Neural cell (in vitro differentiated cells): Measurements from ENCODE around the gene C1QTNF8. TPM values are rescaled to one million over a fixed set of nuclear protein-coding genes. Genes with fewer than 3 reads are reported as not detected.

Source experiments
- H2AFZ ChIP-seq: fragments of 200-600, 300-800 bp; sonication (generic), shearing (Covaris generic); 2 replicates; pipeline ENCODE4 v1.6.0; 2014; ENCODE audit warnings: low read depth, mild to moderate bottlenecking, antibody characterized with exemption, low read length, moderate library complexity
- H3F3A ChIP-seq: fragments of 200-600 bp; shearing (Covaris generic); 2 replicates; pipeline ENCODE4 v1.6.1; 2016; ENCODE audit warnings: mild to moderate bottlenecking, moderate library complexity, mixed read lengths, antibody characterized with exemption, low read length; ENCODE audit not compliant: insufficient read depth, poor library complexity, severe bottlenecking
- H3K27ac ChIP-seq: fragments of 200-600, 300-800 bp; sonication (generic), shearing (Covaris generic); 2 replicates; pipeline ENCODE4 v1.5.1; 2014; ENCODE audit warnings: mild to moderate bottlenecking, low read length, moderate library complexity
- H3K27me3 ChIP-seq: fragments of 300-800, 200-600 bp; sonication (generic), shearing (Covaris generic); 2 replicates; pipeline ENCODE4 v1.6.0; 2014; ENCODE audit warnings: mild to moderate bottlenecking, low read depth, low read length, moderate library complexity; ENCODE audit not compliant: insufficient read depth
- H3K36me3 ChIP-seq: fragments of 300-800, 200-600 bp; sonication (generic), shearing (Covaris generic); 2 replicates; pipeline ENCODE4 v1.5.1; 2014; ENCODE audit warnings: mild to moderate bottlenecking, antibody characterized with exemption, low read length, moderate library complexity; ENCODE audit not compliant: insufficient read depth
- H3K4me2 ChIP-seq: fragments of 300-800, 200-600 bp; sonication (generic), shearing (Covaris generic); 2 replicates; pipeline ENCODE4 v1.6.0; 2014; ENCODE audit warnings: mild to moderate bottlenecking, low read length
- H3K4me3 ChIP-seq: fragments of 300-800, 200-600 bp; sonication (generic), shearing (Covaris generic); 2 replicates; pipeline ENCODE4 v1.5.1; 2014; ENCODE audit warnings: mild to moderate bottlenecking, low read length, moderate library complexity
- H3K79me2 ChIP-seq: fragments of 200-600 bp; shearing (Covaris generic); replicated peaks from 2 replicates; pipeline ENCODE4 v1.6.0; 2014; ENCODE audit warnings: mild to moderate bottlenecking, low read length, moderate library complexity; ENCODE audit not compliant: insufficient read depth
- H3K9ac ChIP-seq: fragments of 300-800, 200-600 bp; sonication (generic), shearing (Covaris generic); 2 replicates; pipeline ENCODE4 v1.6.1; 2016; ENCODE audit warnings: mild to moderate bottlenecking, low read length, mixed read lengths
- H3K9me2 ChIP-seq: fragments of 200-600 bp; shearing (Covaris generic); 2 replicates; pipeline ENCODE4 v1.6.1; 2016; ENCODE audit warnings: mild to moderate bottlenecking, low read length, mixed read lengths; ENCODE audit not compliant: insufficient read depth
- H3K9me3 ChIP-seq: fragments of 200-600, 300-800 bp; sonication (generic), shearing (Covaris generic); 2 replicates; pipeline ENCODE4 v1.6.1; 2016; ENCODE audit warnings: mild to moderate bottlenecking, mixed run types, low read length, moderate library complexity, mixed read lengths
- H4K20me1 ChIP-seq: fragments of 200-600 bp; shearing (Covaris generic); 2 replicates; pipeline ENCODE4 v1.6.1; 2016; ENCODE audit warnings: mild to moderate bottlenecking, mixed run types; ENCODE audit not compliant: insufficient read depth
- CTCF ChIP-seq: fragments of 450-650 bp; IDR thresholded peaks from 2 replicates; pipeline ENCODE4 v1.5.1; 2014; ENCODE audit warnings: antibody characterized with exemption, mild to moderate bottlenecking, moderate library complexity; ENCODE audit not compliant: poor library complexity, severe bottlenecking
- EP300 ChIP-seq: fragments of 450-650 bp; conservative IDR thresholded peaks from 2 replicates; pipeline ENCODE4 v1.6.1; 2014; ENCODE audit warnings: antibody characterized with exemption, mild to moderate bottlenecking, moderate library complexity; ENCODE audit not compliant: poor library complexity, severe bottlenecking
- EZH2 ChIP-seq: fragments of 200-600, 300-800 bp; shearing (Covaris generic), sonication (generic); IDR thresholded peaks from 2 replicates; pipeline ENCODE4 v1.6.1; 2014; ENCODE audit warnings: antibody characterized with exemption, low read length, borderline replicate concordance, mild to moderate bottlenecking; ENCODE audit not compliant: insufficient read depth, poor library complexity, severe bottlenecking
- MXI1 ChIP-seq: fragments of 450-650 bp; conservative IDR thresholded peaks from 2 replicates; pipeline ENCODE4 v1.6.1; 2014; ENCODE audit warnings: antibody characterized with exemption, mild to moderate bottlenecking; ENCODE audit not compliant: poor library complexity, severe bottlenecking
- POLR2AphosphoS5 ChIP-seq: IDR thresholded peaks from 2 replicates; pipeline ENCODE4 v1.6.1; 2012
- RAD21 ChIP-seq: fragments of 450-650 bp; conservative IDR thresholded peaks from 2 replicates; pipeline ENCODE4 v1.6.1; 2014; ENCODE audit warnings: antibody characterized with exemption, mild to moderate bottlenecking, moderate library complexity
- REST ChIP-seq: IDR thresholded peaks from 2 replicates; pipeline ENCODE4 v1.6.1; 2012; ENCODE audit warnings: borderline replicate concordance
- SMC3 ChIP-seq: fragments of 450-650 bp; conservative IDR thresholded peaks from 2 replicates; pipeline ENCODE4 v1.6.1; 2014; ENCODE audit warnings: antibody characterized with exemption, mild to moderate bottlenecking, moderate library complexity; ENCODE audit not compliant: poor library complexity
- TAF1 ChIP-seq: IDR thresholded peaks from 2 replicates; pipeline ENCODE4 v1.6.1; 2012; ENCODE audit warnings: low read depth
- polyA plus RNA-seq: library from polyadenylated mRNA; depleted of rRNA; stranded (reverse); fragments of >200 nt; gene quantifications from 2 replicates; pipeline ENCODE4 v1.2.3, GENCODE V29; 2014

C1QTNF8 gene
- polyA plus RNA-seq, 1 donor from 2014 or later = 0.79 TPM

- TF ChIP-seq CTCF = no peak
Observed at GRCh38 chr16:1045993-1046911, 49.8 kb downstream of the C1QTNF8 start (continued).

DNA sequence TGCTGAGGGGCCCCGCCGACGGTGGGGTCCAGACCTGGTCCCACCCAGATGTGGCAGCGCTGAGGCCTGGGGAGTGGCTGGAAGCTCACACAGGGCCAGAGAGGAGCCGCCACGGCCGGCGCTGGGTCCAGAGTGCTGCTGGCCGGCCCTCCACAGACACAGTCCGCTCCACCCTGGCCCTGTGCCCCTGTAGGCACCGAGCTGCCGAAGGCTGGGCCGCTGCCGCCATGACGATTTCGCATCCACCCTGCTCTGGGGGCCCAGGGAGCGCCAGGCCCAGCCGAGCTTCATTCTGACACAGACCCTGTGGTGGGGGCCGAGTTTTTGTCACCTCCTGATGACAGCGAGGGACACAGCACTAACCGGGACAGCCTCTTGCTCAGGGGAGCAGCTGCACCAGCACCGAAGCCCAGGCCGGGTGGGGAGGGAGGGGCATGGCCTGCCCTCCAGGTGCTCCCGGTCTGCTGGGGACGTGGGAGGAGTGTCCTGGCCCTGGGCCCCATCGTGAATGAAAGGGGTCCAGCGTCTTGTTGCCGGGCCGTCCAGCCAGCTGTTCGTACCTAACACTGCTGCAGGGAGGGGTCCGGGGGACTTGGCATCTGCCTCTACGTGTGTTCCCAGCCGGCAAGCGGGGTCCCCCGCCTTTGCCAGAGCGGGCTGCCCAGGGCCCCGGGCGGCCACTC lies 50.6 kb downstream of the C1QTNF8 start:
- H3K36me3 ChIP-seq = no peaks in the 10 kb centered on the region
- no peak overlapping the region for H3K9ac ChIP-seq
- H3K27me3 ChIP-seq = no peaks in the 10 kb centered on the region
- H2AFZ ChIP-seq = no peak overlapping the region
- H3K27ac ChIP-seq = no peak overlapping the region
- H3K9me3 ChIP-seq = no peaks in the 10 kb centered on the region
- H4K20me1 ChIP-seq = no peaks in the 10 kb centered on the region
- no peak overlapping the region for H3K4me2 ChIP-seq
- TF ChIP-seq CTCF = no peak
- no peak for TF ChIP-seq REST
- no peak for TF ChIP-seq SMC3
- TF ChIP-seq EP300 = no peak
- no peak for TF ChIP-seq EZH2
- TF ChIP-seq TAF1 = no peak
- TF ChIP-seq RAD21 = no peak
- no peak for TF ChIP-seq POLR2AphosphoS5
- no peak for TF ChIP-seq MXI1
- H3K4me3 ChIP-seq = no peak overlapping the region
- H3K79me2 ChIP-seq = no peaks in the 10 kb centered on the region
- H3K9me2 ChIP-seq = no peaks in the 10 kb centered on the region
- H3F3A ChIP-seq = no peaks in the 10 kb centered on the region
